GM11168 (cell line): Measurements from ENCODE around the gene KLHL8.

Experiments used
- in situ Hi-C: fragments of 300-500 bp; cut with MboI; formaldehyde crosslinking; loops from one replicate; pipeline ENCODE4 v1.12.0; 2022; ENCODE audit warnings: low sequenced_read_pairs; ENCODE audit not compliant: unreplicated experiment

The KLHL8 gene

GRCh38 chr4:87188048-87188447 lies 32.4 kb downstream of the KLHL8 start:
- in situ Hi-C loops: no loop called here

GRCh38 chr4:87185146-87185870 lies 35.1 kb downstream of the KLHL8 start:
- in situ Hi-C loops: no loop called here

GRCh38 chr4:87180767-87181166 lies 39.7 kb downstream of the KLHL8 start:
- in situ Hi-C loops: no loop called here

- in situ Hi-C loops: no loop called here
These were observed 40.7 kb downstream of the KLHL8 start for GRCh38 chr4:87179751-87180150.

- in situ Hi-C loops: no loop called here
These were observed 45.7 kb downstream of the KLHL8 start for GRCh38 chr4:87174672-87175071.

- in situ Hi-C loops: no loop called here
These were observed 48.5 kb downstream of the KLHL8 start for GRCh38 chr4:87171944-87172343.

- in situ Hi-C loops: no loop called here
These were observed 54.0 kb downstream of the KLHL8 start for GRCh38 chr4:87166296-87166854.

GRCh38 chr4:87165892-87166291 lies 54.5 kb downstream of the KLHL8 start:
- in situ Hi-C loops: no loop called here

GRCh38 chr4:87153078-87153870 lies 67.1 kb downstream of the KLHL8 start:
- in situ Hi-C loops: loop anchor here (5.0 kb wide), 1 partner anchor 79 kb away; no protein-coding TSS in a partner anchor

- in situ Hi-C loops: loop anchor here (5.0 kb wide), 1 partner anchor 80 kb away; no protein-coding TSS in a partner anchor
These were observed 67.9 kb downstream of the KLHL8 start for GRCh38 chr4:87152310-87153041.

GRCh38 chr4:87151730-87152129 lies 68.7 kb downstream of the KLHL8 start:
- in situ Hi-C loops: loop anchor here (5.0 kb wide), 1 partner anchor 81 kb away; no protein-coding TSS in a partner anchor

GRCh38 chr4:87150498-87151261 lies 69.7 kb downstream of the KLHL8 start:
- in situ Hi-C loops: loop anchor here (5.0 kb wide), 1 partner anchor 82 kb away; no protein-coding TSS in a partner anchor

GRCh38 chr4:87147116-87147515 lies 73.3 kb downstream of the KLHL8 start:
- in situ Hi-C loops: loop anchor here (10.0 kb wide), 1 partner anchor 308 kb away; no protein-coding TSS in a partner anchor

GRCh38 chr4:87145934-87146333 lies 74.5 kb downstream of the KLHL8 start:
- in situ Hi-C loops: loop anchor here (10.0 kb wide), 1 partner anchor 309 kb away; no protein-coding TSS in a partner anchor

- in situ Hi-C loops: loop anchor here (10.0 kb wide), 1 partner anchor 310 kb away; no protein-coding TSS in a partner anchor
These were observed 76.1 kb downstream of the KLHL8 start for GRCh38 chr4:87144356-87144755.

- in situ Hi-C loops: loop anchor here (10.0 kb wide), 1 partner anchor 313 kb away; no protein-coding TSS in a partner anchor
These were observed 79.0 kb downstream of the KLHL8 start for GRCh38 chr4:87141428-87141827.

- in situ Hi-C loops: no loop called here
These were observed 86.3 kb downstream of the KLHL8 start for GRCh38 chr4:87134122-87134521.

- in situ Hi-C loops: no loop called here
These were observed 87.2 kb downstream of the KLHL8 start for GRCh38 chr4:87133183-87133582.

- in situ Hi-C loops: no loop called here
These were observed 88.4 kb downstream of the KLHL8 start for GRCh38 chr4:87132035-87132434.
